Activated CD8-positive, alpha-beta memory T cell treated with anti-CD3 and anti-CD28 coated beads for 36 hours (primary cell): ENCODE data around the gene SLC51A. TPM values are rescaled to one million over a fixed set of nuclear protein-coding genes. Genes with fewer than 3 reads are reported as not detected.
"Not testable (repeated sequence)": the region's sequence is repeated elsewhere in the genome, so short reads cannot be mapped to it uniquely, and the experiment has no call there.

Experiments used
- CTCF ChIA-PET: fragments of 350-600 bp; sonication (Branson Sonifier 250); formaldehyde crosslinking; loops from one replicate; lab custom pipeline; 2021; ENCODE audit warnings: antibody characterized with exemption; lab: Charles Lee
- POLR2A ChIA-PET: fragments of 350-600 bp; sonication (Branson Sonifier 250); formaldehyde crosslinking; loops from one replicate; lab custom pipeline; 2021; ENCODE audit warnings: antibody characterized with exemption; lab: Charles Lee
- total RNA-seq, 2 experiments: library from RNA; stranded (reverse); gene quantifications; one replicate each; pipeline ENCODE4 v1.2.3, GENCODE V29; 2021

The SLC51A gene
- total RNA-seq = not detected

GRCh38 chr3:196216089-196216564 lies at the start of gene SLC51A:
Gene SLC51A, plus strand, starts transcription at chr3:196216534. Its CDS starts 179 bp downstream, at chr3:196216713.
- POLR2A ChIA-PET = no interaction called here
- CTCF ChIA-PET = no interaction called here

DNA sequence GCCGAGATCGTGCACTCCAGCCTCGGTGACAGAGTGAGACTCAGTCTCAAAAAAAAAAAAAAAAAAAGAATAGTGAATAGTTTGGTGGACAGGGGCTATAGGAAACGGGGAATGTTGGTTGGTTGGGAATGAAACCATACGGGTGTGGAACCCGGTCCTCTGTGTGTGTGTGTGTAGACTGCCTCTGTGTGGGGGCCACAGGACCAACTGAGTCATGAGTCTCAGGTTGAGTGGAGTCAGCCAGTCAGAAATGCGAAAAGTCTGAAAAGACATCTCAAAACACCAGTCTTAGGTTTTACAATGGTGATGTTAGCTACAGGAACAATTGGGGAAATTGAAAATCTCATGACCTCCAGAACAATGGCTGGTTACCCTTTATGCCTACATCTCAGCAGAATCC lies 49.6 kb upstream of the SLC51A start:
- ChIA-PET POLR2A (interaction anchor here (1.0 kb wide), 1 partner anchor 55 kb away, joined by 3 read pairs; no protein-coding TSS in a partner anchor), CTCF (interaction anchor here (1.2 kb wide), 1 partner anchor 16 kb away, joined by 3 read pairs; no protein-coding TSS in a partner anchor)

- CTCF ChIA-PET = interaction anchor here (0.9 kb wide), 1 partner anchor 24 kb away, joined by 3 read pairs; no protein-coding TSS in a partner anchor
- POLR2A ChIA-PET = no interaction called here
These were observed 47.4 kb upstream of the SLC51A start for GRCh38 chr3:196168808-196169391.

DNA sequence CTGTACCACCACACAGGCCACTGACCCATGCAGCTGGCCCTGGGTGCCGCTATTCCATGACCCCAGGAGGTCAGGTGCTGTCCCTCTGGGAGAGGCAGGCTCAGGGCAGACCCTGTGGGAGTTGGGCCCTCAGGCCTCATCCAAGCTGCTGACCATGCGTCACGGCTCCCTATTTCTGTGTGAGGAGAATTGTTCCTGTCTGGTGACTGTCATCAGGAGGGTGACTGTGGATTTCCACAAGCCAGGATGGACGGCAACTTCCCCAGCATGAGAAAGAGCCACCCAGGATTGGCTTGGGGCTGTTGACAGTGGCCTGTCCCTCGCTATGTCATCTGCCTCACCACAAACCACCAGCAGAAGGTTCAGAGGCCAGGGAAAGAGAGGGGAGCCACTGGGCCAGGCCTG lies 46.5 kb upstream of the SLC51A start:
- ChIA-PET POLR2A (no interaction called here), CTCF (interaction anchor here (0.9 kb wide), 1 partner anchor 23 kb away, joined by 3 read pairs; no protein-coding TSS in a partner anchor)

- CTCF ChIA-PET = not testable (repeated sequence)
- POLR2A ChIA-PET = interaction anchor here (0.7 kb wide), 1 partner anchor 497 kb away, joined by 4 read pairs; no protein-coding TSS in a partner anchor
These were observed 46.0 kb upstream of the SLC51A start for GRCh38 chr3:196170296-196170695.

- ChIA-PET CTCF (no interaction called here), POLR2A (no interaction called here)
These were observed 41.7 kb upstream of the SLC51A start for GRCh38 chr3:196174652-196175051.

DNA sequence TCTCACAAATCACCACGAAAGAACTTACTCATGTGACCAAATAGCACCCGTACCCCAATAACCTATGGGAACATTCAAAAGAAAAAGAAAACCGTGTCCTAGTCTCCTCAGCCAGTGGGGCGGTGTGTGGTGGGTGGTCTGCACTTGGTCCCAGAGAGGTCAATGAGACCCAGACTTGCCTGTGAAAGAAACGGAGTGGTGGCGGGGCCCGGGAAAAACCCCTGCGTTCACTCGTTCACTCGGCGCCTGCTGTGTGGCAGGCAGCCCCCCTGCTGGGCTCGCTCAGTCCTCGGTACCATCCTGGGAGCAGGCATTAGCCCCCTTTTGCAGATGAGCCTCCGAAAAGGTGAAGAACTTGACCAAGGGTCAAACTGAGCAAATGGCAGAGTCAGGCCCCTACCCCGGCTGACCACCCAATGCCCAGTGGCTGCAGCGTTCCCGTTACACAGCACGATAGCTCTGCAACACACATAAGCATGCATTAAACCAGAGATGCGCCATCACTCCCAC lies 41.2 kb upstream of the SLC51A start:
- CTCF ChIA-PET = no interaction called here
- POLR2A ChIA-PET = no interaction called here

DNA sequence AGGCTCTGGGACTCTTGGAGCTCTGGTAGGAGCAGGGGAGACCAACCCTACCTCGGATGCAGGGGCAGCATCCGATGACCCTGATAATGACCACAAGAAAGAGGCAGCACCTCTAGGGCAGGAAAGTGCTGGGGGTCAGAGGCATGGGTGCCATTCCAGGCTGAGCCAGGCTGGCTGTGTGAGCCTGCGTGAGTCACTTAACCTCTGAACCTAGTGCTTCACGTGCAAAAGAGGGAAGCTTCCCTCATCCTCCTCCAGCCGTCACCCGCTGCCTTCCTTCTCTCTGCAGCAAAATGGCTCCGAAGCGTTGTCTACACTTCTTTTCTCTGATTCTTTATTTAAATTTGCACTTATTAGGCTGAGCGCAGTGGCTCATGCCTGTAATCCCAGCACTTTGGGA lies 40.6 kb upstream of the SLC51A start:
- CTCF ChIA-PET = no interaction called here
- POLR2A ChIA-PET = no interaction called here

GRCh38 chr3:196177567-196177966 lies 38.8 kb upstream of the SLC51A start:
- ChIA-PET CTCF (no interaction called here), POLR2A (no interaction called here)

DNA sequence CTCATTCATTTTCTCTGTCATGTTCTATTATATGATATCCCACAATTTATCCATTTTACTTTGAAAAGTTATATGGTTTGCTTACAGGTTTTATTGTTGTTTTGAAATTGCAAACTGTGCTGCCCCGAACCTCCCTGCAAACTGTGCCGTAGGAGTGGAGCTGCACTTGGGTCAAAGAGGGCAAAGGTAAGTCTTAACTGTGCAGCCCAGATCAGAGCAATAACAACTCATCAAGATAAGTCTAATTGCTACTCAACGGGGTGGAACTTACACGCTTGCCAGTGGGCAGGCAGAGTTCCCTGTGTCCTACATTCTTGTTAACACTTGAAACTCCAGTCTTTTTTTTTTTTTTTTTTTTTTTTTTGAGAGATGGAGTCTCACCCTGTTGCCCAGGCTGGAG lies 38.4 kb upstream of the SLC51A start:
- POLR2A ChIA-PET = no interaction called here

DNA sequence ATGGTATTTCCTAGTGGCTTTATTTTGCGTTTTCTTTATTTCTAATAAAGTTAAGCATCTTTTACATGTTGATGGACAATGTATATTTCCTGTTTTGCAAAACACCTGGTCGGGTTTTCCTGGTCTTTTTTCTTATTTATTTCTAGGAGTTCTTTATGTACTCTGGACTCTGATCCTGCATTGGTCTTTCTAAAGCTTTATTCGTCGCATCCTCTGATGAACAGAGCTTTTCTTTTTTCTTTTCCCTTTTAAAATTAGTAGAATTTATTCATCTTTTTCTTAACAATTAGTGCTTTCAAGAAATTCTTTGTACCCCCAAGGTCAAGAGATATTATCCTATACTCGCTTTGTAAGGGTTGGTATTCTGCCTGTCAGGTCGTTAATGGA lies 37.3 kb upstream of the SLC51A start:
- ChIA-PET POLR2A (interaction anchor here (0.9 to 1.9 kb wide), 5 partner anchors 13 to 106 kb away, joined by 3 to 8 read pairs (median 5); no protein-coding TSS in a partner anchor), CTCF (interaction anchor here (0.9 to 2.0 kb wide), 3 partner anchors 51 to 106 kb away, joined by 3 to 11 read pairs (median 9); no protein-coding TSS in a partner anchor)

More for the DNA sequence above, 38.4 kb upstream of the SLC51A start:
- CTCF ChIA-PET = no interaction called here

DNA sequence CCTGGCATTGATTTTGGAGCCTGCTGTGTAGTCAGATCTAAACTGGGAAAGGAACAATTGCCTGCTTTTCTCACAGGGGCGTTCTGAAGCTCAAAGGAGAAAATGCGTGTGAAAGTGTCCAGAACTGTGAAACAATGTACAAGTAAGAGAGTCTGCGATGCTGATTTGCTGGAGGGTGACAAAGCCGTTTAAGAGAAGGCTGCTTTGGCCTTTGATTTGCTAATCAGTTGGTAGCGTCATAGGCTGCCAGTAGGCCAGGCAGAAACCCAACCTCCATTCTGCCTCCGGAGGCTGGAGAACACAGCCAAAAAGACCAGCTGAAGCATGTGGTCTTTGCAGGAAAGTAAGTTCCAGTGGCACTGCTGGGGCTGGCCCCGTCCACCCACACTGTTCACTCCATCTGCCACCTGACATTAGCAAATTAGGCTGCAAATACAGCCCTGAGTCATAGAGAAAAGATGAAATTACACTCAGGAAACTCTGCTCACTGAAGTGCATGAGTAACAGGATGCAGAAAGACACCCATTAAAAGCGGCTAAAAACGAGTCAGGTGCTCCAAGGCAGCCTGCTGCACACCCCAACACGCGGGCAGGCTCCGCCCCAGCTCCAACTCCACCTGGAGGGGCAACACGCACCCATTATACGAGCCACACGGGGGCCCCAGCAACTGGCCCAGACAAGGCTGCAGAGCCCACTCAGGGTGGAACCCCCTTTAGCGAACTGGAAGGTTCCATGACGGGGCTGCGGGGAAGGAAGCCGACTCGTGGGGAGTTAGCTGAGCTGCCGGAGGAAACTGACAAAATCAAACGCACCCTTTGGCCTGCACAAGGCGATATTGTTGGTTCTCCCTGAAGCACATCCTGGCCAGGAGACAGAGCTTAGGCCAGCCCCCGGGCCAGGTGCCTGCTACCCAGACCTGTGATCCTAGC lies 36.7 kb upstream of the SLC51A start:
- POLR2A ChIA-PET = interaction anchor here (0.7 to 1.9 kb wide), 6 partner anchors 12 to 106 kb away, joined by 3 to 8 read pairs (median 4); no protein-coding TSS in a partner anchor
- CTCF ChIA-PET = interaction anchor here (0.9 to 2.0 kb wide), 7 partner anchors 12 to 109 kb away, joined by 3 to 11 read pairs (median 4); no protein-coding TSS in a partner anchor

- POLR2A ChIA-PET = interaction anchor here (0.7 to 1.9 kb wide), 3 partner anchors 12 to 101 kb away, joined by 4 to 8 read pairs (median 7); no protein-coding TSS in a partner anchor
- CTCF ChIA-PET = interaction anchor here (1.0 to 2.0 kb wide), 6 partner anchors 11 to 110 kb away, joined by 3 to 11 read pairs (median 4); no protein-coding TSS in a partner anchor
These were observed 36.0 kb upstream of the SLC51A start for GRCh38 chr3:196180346-196180745.

DNA sequence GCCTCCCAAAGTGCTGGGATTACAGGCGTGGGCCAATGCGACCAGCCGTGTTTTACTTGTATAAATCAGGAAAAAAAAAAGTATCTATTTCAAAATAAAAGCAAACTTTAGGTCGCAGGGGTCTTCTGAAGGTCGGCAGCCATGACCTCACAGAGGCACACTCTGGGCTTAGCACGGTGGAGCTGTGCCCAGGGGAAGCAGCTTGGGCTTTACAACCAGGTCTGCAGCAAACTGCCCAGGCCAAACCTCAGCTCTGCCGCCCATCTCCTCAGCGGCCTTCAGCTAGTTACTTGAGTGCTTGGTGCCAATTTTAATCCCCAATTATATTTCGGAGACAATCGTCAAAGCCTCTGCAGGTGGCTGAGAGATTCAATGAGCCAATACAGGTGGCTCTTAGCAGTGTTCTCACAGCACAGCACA lies 35.2 kb upstream of the SLC51A start:
- ChIA-PET POLR2A (interaction anchor here (1.4 kb wide), 1 partner anchor 100 kb away, joined by 4 read pairs; no protein-coding TSS in a partner anchor), CTCF (interaction anchor here (0.6 to 1.3 kb wide), 3 partner anchors 12 to 661 kb away, joined by 3 read pairs; no protein-coding TSS in a partner anchor)

- POLR2A ChIA-PET = not testable (repeated sequence)
- CTCF ChIA-PET = interaction anchor here (1.6 kb wide), 1 partner anchor 111 kb away, joined by 5 read pairs; no protein-coding TSS in a partner anchor
These were observed 32.2 kb upstream of the SLC51A start for GRCh38 chr3:196184169-196184432.

DNA sequence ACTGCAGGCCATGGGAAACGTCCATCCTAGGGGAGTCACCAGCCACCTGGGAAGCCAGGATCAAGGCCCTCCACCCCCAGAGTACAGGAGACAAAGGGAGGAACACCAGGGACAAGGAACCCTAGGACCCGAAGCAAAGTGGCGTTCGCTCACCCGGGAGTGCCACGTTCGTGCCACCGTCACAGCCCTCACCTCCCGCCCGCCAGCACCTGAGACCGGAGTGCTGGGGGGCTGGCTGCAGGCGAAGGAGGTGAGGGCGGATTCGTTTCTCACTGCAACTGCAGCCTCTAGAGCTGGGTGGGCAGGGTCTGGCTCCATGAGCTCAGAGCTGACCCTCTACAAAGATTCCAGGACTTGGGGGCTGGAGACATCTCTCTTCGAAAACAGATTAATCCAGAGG lies 31.5 kb upstream of the SLC51A start:
- POLR2A ChIA-PET = no interaction called here
- CTCF ChIA-PET = interaction anchor here (3.4 kb wide), 1 partner anchor 12 kb away, joined by 10 read pairs; no protein-coding TSS in a partner anchor

DNA sequence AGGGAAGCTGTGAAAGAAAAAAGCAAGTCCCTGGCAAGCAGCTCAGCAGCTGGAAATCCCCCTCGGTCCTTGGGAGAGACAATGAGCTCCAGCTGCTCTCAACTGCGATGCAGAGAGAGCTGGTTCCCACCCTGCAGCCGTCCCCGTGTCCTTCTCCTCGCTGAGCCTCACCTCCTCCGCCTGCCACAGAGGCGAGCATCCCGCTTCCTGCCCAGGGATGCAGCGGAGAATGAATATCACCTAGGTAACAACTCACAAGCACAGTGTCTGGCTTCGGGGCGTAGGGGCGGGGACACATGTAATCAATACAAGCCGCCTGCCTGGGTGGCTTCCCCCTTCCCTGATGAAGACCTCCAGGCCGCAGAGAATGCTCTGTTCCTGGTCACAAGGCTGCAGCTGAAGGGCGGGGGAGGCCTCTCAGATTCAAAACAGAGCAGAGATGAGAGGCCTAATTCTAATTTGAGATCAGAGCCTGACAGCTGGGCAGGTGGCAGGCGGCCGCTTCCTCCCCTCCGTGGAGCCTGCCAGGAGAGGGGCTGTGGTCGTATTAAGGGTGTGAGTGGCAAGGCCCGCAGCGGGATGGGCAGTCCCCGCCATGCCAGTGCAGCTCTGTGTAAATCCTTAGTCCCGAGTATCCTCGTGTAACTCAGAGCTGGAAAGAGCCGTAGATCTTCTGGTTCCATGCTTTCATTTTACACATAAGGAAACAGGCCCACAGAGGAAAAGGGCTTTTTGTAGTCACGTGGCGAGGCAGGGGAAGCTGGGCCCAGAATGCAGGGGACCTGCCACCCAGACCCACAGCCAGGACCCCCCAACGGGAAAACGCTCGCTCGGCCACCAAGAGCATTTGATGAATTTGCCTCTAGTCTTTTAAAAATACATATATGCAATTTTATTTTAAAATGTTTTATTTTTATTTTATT lies 29.4 kb upstream of the SLC51A start:
- POLR2A ChIA-PET = no interaction called here
- CTCF ChIA-PET = interaction anchor here (1.3 to 3.4 kb wide), 2 partner anchors 10 to 114 kb away, joined by 3 to 10 read pairs; no protein-coding TSS in a partner anchor
